Subcutaneous abdominal adipose tissue (tissue), 5 donors: ENCODE data around the gene BUB3.

Experiments used
- H3K27ac ChIP-seq: one replicate; pipeline ENCODE4 v1.7.0; 2013; ENCODE audit warnings: low read depth, mild to moderate bottlenecking, inconsistent platforms, low read length, moderate library complexity
- H3K27me3 ChIP-seq, 5 donors: one replicate each; pipeline ENCODE4 v1.7.0; 2013; ENCODE audit warnings: low read length in 5 of 5, inconsistent platforms in 1 of 5; ENCODE audit not compliant: control insufficient read depth in 5 of 5, insufficient read depth in 4 of 5
- H3K36me3 ChIP-seq, 5 donors: one replicate each; pipeline ENCODE4 v1.7.0; 2013; ENCODE audit warnings: low read length in 5 of 5; ENCODE audit not compliant: control insufficient read depth in 5 of 5, insufficient read depth in 5 of 5
- H3K4me1 ChIP-seq, 5 donors: one replicate each; pipeline ENCODE4 v1.7.0; 2013; ENCODE audit warnings: low read length in 5 of 5, mild to moderate bottlenecking in 3 of 5, moderate library complexity in 1 of 5; ENCODE audit not compliant: control insufficient read depth in 5 of 5, insufficient read depth in 5 of 5
- H3K4me3 ChIP-seq, 5 donors: one replicate each; pipeline ENCODE4 v1.7.0; 2013; ENCODE audit warnings: low read length in 5 of 5, low read depth in 1 of 5
- H3K9ac ChIP-seq, 5 donors: one replicate each; pipeline ENCODE4 v1.7.0; 2013; ENCODE audit warnings: low read length in 5 of 5, mild to moderate bottlenecking in 4 of 5, moderate library complexity in 3 of 5
- H3K9me3 ChIP-seq, 5 donors: one replicate each; pipeline ENCODE4 v1.7.0; 2013; ENCODE audit warnings: low read length in 5 of 5; ENCODE audit not compliant: control insufficient read depth in 5 of 5
- donor health status: healthy.
- donor health status: healthy.
- donor health status: healthy.
- donor health status: healthy.
- donor health status: healthy.

Gene BUB3, protein sequence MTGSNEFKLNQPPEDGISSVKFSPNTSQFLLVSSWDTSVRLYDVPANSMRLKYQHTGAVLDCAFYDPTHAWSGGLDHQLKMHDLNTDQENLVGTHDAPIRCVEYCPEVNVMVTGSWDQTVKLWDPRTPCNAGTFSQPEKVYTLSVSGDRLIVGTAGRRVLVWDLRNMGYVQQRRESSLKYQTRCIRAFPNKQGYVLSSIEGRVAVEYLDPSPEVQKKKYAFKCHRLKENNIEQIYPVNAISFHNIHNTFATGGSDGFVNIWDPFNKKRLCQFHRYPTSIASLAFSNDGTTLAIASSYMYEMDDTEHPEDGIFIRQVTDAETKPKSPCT

GRCh38 chr10:123154092-123154710, at the start of gene BUB3:
Gene BUB3, plus strand, starts transcription at chr10:123154402. Its CDS starts 516 bp downstream, at chr10:123154918.
- Histone ChIP-seq H3K27me3 (peaks cover 29 to 36% (median 32%) of the 10 kb centered on the region in 5 donors), H3K9me3 (no peaks in the 10 kb centered on the region), H3K4me3 (peak within 1 kb of the TSS; percentile 77 to 95 (median 91)), H3K4me1 (peaks cover 5 to 38% (median 35%) of the 10 kb centered on the region in 5 donors), H3K27ac (peak within 1 kb of the TSS; percentile 76), H3K36me3 (peaks cover 16 to 24% (median 20%) of the 10 kb centered on the region in 5 donors), H3K9ac (peak within 1 kb of the TSS; percentile 22 to 97 (median 87))

- Histone ChIP-seq H3K27ac (no peak overlapping the region), H3K9me3 (no peaks in the 10 kb centered on the region), H3K9ac (no peak overlapping the region), H3K36me3 (no peaks in the 10 kb centered on the region), H3K4me3 (no peak overlapping the region), H3K27me3 (peaks cover 0 to 8% (median 4%) of the 10 kb centered on the region in 5 donors), H3K4me1 (no peaks in the 10 kb centered on the region)
Measured at GRCh38 chr10:123109466-123109865, 44.7 kb upstream of the BUB3 start.

DNA sequence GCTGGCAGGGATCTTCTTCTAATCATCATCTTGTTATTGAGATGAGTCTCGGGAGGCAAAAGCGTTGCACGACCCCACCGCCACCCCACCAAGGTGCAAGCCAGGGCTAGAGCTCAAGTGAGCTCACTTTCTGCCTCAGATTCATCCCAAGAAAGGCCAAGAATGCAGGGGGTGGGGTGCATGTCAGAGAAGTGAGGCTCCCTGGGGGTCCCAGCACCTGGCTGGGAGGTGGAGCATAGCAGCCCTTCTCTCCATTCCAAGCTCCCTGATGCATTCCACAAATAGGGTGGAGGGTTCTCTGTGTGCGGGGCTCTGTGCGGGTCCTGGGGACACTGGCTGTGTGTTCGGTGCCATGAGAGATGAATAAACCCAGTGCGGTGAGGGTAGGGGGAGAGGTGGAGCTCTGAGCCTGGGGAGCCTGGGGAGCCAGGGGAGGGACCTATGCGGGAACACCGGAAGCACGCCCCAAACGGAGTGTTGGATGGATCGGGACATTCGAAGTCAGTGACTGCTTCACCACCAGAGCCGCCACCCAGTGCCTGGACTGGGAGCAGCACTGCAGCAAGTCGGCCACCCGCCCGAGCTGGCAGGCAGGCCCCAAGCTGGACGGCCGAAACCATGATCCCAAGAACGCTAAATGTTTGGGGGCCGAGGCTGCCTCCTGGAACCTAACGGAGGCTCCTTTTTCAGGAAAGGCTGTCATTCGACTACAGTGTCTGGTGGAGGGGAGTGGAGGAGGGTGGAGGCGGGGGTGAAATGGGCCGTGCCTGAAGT, 36.4 kb upstream of the BUB3 start:
- Histone ChIP-seq H3K36me3 (no peaks in the 10 kb centered on the region), H3K4me1 (peaks cover 0 to 10% (median 5%) of the 10 kb centered on the region in 5 donors), H3K9me3 (no peaks in the 10 kb centered on the region), H3K4me3 (peak overlapping the region in 1 of 5 donors; percentile 12), H3K9ac (peak overlapping the region in 1 of 5 donors; percentile 25), H3K27me3 (peaks cover 24 to 39% (median 28%) of the 10 kb centered on the region in 5 donors), H3K27ac (no peak overlapping the region)

GRCh38 chr10:123119081-123119480, 35.1 kb upstream of the BUB3 start:
- Histone ChIP-seq H3K4me3 (no peak overlapping the region), H3K36me3 (no peaks in the 10 kb centered on the region), H3K27ac (no peak overlapping the region), H3K27me3 (peaks cover 24 to 42% (median 28%) of the 10 kb centered on the region in 5 donors), H3K4me1 (peaks cover 0 to 10% (median 5%) of the 10 kb centered on the region in 5 donors), H3K9me3 (no peaks in the 10 kb centered on the region), H3K9ac (no peak overlapping the region)

- no peak overlapping the region for H3K4me3 ChIP-seq
- no peaks in the 10 kb centered on the region for H3K4me1 ChIP-seq
- H3K9me3 ChIP-seq = peaks cover 0 to 7% (median 3%) of the 10 kb centered on the region in 5 donors
- H3K27ac ChIP-seq = no peak overlapping the region
- no peaks in the 10 kb centered on the region for H3K36me3 ChIP-seq
- peaks cover 17 to 45% (median 22%) of the 10 kb centered on the region in 5 donors for H3K27me3 ChIP-seq
- no peak overlapping the region for H3K9ac ChIP-seq
Measured at GRCh38 chr10:123126246-123126645, 28.0 kb upstream of the BUB3 start.

- Histone ChIP-seq H3K4me1 (peaks cover 0 to 23% (median 22%) of the 10 kb centered on the region in 5 donors), H3K4me3 (no peak overlapping the region), H3K9me3 (peaks cover 0 to 7% (median 3%) of the 10 kb centered on the region in 5 donors), H3K27me3 (peaks cover 35 to 71% (median 53%) of the 10 kb centered on the region in 5 donors), H3K9ac (no peak overlapping the region), H3K27ac (no peak overlapping the region), H3K36me3 (no peaks in the 10 kb centered on the region)
Measured at GRCh38 chr10:123129618-123130271, 24.5 kb upstream of the BUB3 start.

GRCh38 chr10:123132576-123133477, 21.4 kb upstream of the BUB3 start:
- peak overlapping the region; percentile 17 to 42 (median 28) for H3K4me3 ChIP-seq

GRCh38 chr10:123133541-123134342, 20.5 kb upstream of the BUB3 start:
- H3K27me3 ChIP-seq = peaks cover 45 to 87% (median 66%) of the 10 kb centered on the region in 5 donors
- H3K4me3 ChIP-seq = peak overlapping the region in 1 of 5 donors; percentile 17

More at GRCh38 chr10:123132576-123133477, 21.4 kb upstream of the BUB3 start:
- Histone ChIP-seq H3K27me3 (peaks cover 45 to 80% (median 69%) of the 10 kb centered on the region in 5 donors), H3K9ac (no peak overlapping the region), H3K9me3 (peaks cover 0 to 7% (median 3%) of the 10 kb centered on the region in 5 donors), H3K27ac (no peak overlapping the region), H3K36me3 (no peaks in the 10 kb centered on the region), H3K4me1 (peaks cover 0 to 52% (median 50%) of the 10 kb centered on the region in 5 donors)

More at GRCh38 chr10:123133541-123134342, 20.5 kb upstream of the BUB3 start:
- Histone ChIP-seq H3K9me3 (no peaks in the 10 kb centered on the region), H3K9ac (no peak overlapping the region), H3K36me3 (no peaks in the 10 kb centered on the region), H3K27ac (no peak overlapping the region), H3K4me1 (peaks cover 0 to 52% (median 50%) of the 10 kb centered on the region in 5 donors)
